ENCODE results near the gene PDZRN3.

- no peak for TF ChIP-seq CTCF (IDR thresholded peaks at IDR 0.05)
- no peak for TF ChIP-seq POLR2A (IDR thresholded peaks at IDR 0.05)
These were observed 206.1 kb downstream of the PDZRN3 start for GRCh38 chr3:73418681-73419080.

All from Peyer's patch (tissue), 4 donors.